A549 (cell line): ENCODE data around the gene ABHD13.

Experiments
- CEBPB ChIP-seq, 2 experiments: fragments of >200 bp in 1 of 2; sonication (Bioruptor Twin) in 1 of 2; formaldehyde crosslinking in 1 of 2; IDR thresholded peaks; 2 replicates each; pipeline ENCODE4 v1.6.1; 2012 to 2016
- CTCF ChIP-seq: fragments of >200 bp; sonication (Bioruptor Twin); formaldehyde crosslinking; IDR thresholded peaks from 3 replicates; pipeline ENCODE4 v1.5.1; 2016
- FOXS1 ChIP-seq: fragments of 250-450 bp; sonication (Bioruptor Pico); IDR thresholded peaks from 2 replicates; pipeline ENCODE4 v1.5.0; 2020; ENCODE audit warnings: mild to moderate bottlenecking, moderate library complexity
- HMGXB4 ChIP-seq: fragments of 250-450 bp; sonication (Bioruptor Pico); IDR thresholded peaks from 2 replicates; pipeline ENCODE4 v1.5.0; 2021; ENCODE audit warnings: mild to moderate bottlenecking, moderate library complexity, borderline replicate concordance
- KDM5A ChIP-seq: fragments of 200-600 bp; sonication (generic); IDR thresholded peaks from 2 replicates; pipeline ENCODE4 v1.6.1; 2016; ENCODE audit warnings: antibody characterized with exemption, mild to moderate bottlenecking
- MAX ChIP-seq: IDR thresholded peaks from 2 replicates; pipeline ENCODE4 v1.6.1; 2012
- MAZ ChIP-seq: fragments of 150-350 bp; IDR thresholded peaks from 2 replicates; pipeline ENCODE4 v1.6.1; 2014; ENCODE audit warnings: antibody characterized with exemption, low read depth, low read length, borderline replicate concordance
- PHF8 ChIP-seq: fragments of 200-600 bp; sonication (generic); IDR thresholded peaks from 2 replicates; pipeline ENCODE4 v1.6.1; 2016; ENCODE audit warnings: low read depth, mild to moderate bottlenecking, antibody characterized with exemption, moderate library complexity, borderline replicate concordance
- POLR2A ChIP-seq: IDR thresholded peaks from 2 replicates; pipeline ENCODE4 v1.6.1; 2012; ENCODE audit warnings: mild to moderate bottlenecking, low read length
- RAD21 ChIP-seq, 2 experiments: fragments of >200 bp in 1 of 2; sonication (Bioruptor Twin) in 1 of 2; formaldehyde crosslinking in 1 of 2; IDR thresholded peaks in 1 of 2; conservative IDR thresholded peaks in 1 of 2; 2 replicates in 1 of 2; 3 replicates in 1 of 2; pipeline ENCODE4 v1.6.1; 2012 to 2018; ENCODE audit warnings: inconsistent platforms in 1 of 2
- REST ChIP-seq: fragments of 200-600 bp; sonication (generic); IDR thresholded peaks from 2 replicates; pipeline ENCODE4 v1.6.1; 2016; ENCODE audit warnings: antibody characterized with exemption, mild to moderate bottlenecking, moderate library complexity

- no peak for TF ChIP-seq POLR2A
- no peak for TF ChIP-seq HMGXB4 (CRISPR knock-in tag)
- TF ChIP-seq CTCF: no peak
- no peak for TF ChIP-seq REST
- TF ChIP-seq CEBPB (IDR thresholded peaks at IDR 0.05): no peak
- no peak for TF ChIP-seq PHF8
- no peak for TF ChIP-seq FOXS1 (CRISPR knock-in tag)
- no peak for TF ChIP-seq RAD21 (conservative IDR thresholded peaks at IDR 0.05 in 1 of 2, IDR thresholded peaks at IDR 0.05 in 1 of 2)
- TF ChIP-seq MAZ: no peak
- TF ChIP-seq KDM5A: no peak
- TF ChIP-seq MAX: no peak
These were observed 5.7 kb downstream of the ABHD13 start for GRCh38 chr13:108223687-108224503.
